Ureter (tissue), 1 donor: ENCODE results near the gene PNPO. TPM values are rescaled to one million over a fixed set of nuclear protein-coding genes. Genes with fewer than 3 reads are reported as not detected.

Experiments used
- DNase-seq: peaks from one replicate; pipeline ENCODE4 v3.0.0-alpha.2; 2020; ENCODE audit warnings: low spot score
- total RNA-seq: library from RNA; stranded (reverse); gene quantifications from one replicate; pipeline ENCODE4 v1.2.4, GENCODE V29; 2023
- donor health status: DM: yes; HTN: yes; CAD: no.

PNPO gene
- total RNA-seq, 1 donor from 2014 or later, result 40.9 TPM

DNA sequence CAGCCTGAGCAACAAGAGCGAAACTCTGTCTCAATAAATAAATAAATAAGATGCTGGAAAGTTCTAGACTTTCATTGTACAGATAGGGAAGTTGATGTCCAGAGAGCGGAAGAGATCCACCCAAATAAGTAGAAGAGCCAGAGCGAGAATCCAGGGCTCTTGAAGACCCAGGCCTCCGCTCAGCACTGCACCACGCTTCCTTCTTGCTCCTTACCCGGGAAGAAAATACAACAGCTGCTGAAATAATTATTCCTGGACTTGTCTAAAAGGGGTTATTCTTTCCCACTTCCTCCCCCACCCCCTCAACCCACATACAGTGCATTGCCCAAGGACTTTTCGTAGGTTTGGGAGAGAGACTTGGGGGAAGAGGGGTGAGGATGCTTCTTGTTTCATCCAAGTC, 56.2 kb downstream of the PNPO start:
- DNase-seq, result no peak

DNA sequence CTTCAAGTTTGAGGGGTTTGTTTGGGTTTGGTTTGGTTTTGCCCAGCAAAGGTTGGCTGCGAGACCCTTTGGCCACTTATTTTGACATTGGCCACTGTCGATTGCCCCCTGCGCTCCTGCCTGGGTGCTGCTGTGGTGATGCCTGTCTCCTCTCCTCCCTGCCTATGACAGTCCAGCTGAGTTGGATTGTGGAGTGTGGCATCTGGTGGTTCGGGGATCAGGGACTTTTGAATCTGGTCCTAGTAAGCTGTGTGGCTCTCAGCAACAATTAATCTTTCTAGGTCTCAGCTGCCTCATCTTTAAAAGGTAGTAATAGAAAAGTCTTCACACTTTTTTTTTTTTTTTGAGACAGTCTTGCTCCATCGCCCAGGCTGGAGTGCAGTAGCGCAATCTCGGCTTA, 56.7 kb downstream of the PNPO start:
- DNase-seq, result no peak

Other genes starting within 250 kb of the PNPO start
- gene TBKBP1, start 247.4 kb upstream of the PNPO start, total RNA-seq, result 9.2 TPM
- gene TBX21, start 208.3 kb upstream of the PNPO start, total RNA-seq, result 1.2 TPM
- gene OSBPL7, start 119.8 kb upstream of the PNPO start, total RNA-seq, result 27.2 TPM
- 38.2 TPM for gene MRPL10, start 110.0 kb upstream of the PNPO start, total RNA-seq
- gene LRRC46, start 109.9 kb upstream of the PNPO start, total RNA-seq, result 0.31 TPM
- gene SCRN2, start 100.3 kb upstream of the PNPO start, total RNA-seq, result 36.5 TPM
- 9.2 TPM for gene SP6, start 90.4 kb upstream of the PNPO start, total RNA-seq
- gene SP2, start 45.3 kb upstream of the PNPO start, total RNA-seq, result 22.7 TPM
- 12.2 TPM for gene PRR15L, start 16.3 kb downstream of the PNPO start, total RNA-seq
- 207 TPM for gene CDK5RAP3, start 29.5 kb downstream of the PNPO start, total RNA-seq
- gene COPZ2, start 96.2 kb downstream of the PNPO start, total RNA-seq, result 29.1 TPM
- 143 TPM for gene NFE2L1, start 106.8 kb downstream of the PNPO start, total RNA-seq
- 29.3 TPM for gene CBX1, start 159.9 kb downstream of the PNPO start, total RNA-seq
- 24.3 TPM for gene SNX11, start 166.2 kb downstream of the PNPO start, total RNA-seq